Stimulated activated CD8-positive, alpha-beta memory T cell treated with anti-CD3 and anti-CD28 coated beads, Interleukin-12 subunit alpha, Interleukin-12 subunit beta, amount 100 ng/mL, for 24 hours (primary cell): ENCODE data around the gene TBL1XR1.
"Not testable (repeated sequence)": the region's sequence is repeated elsewhere in the genome, so short reads cannot be mapped to it uniquely, and the experiment has no call there.

Experiments used
- DNase-seq: peaks from one replicate; pipeline ENCODE4 v3.0.0-alpha.2; 2020; ENCODE audit errors: extremely low read depth

Gene TBL1XR1

DNA sequence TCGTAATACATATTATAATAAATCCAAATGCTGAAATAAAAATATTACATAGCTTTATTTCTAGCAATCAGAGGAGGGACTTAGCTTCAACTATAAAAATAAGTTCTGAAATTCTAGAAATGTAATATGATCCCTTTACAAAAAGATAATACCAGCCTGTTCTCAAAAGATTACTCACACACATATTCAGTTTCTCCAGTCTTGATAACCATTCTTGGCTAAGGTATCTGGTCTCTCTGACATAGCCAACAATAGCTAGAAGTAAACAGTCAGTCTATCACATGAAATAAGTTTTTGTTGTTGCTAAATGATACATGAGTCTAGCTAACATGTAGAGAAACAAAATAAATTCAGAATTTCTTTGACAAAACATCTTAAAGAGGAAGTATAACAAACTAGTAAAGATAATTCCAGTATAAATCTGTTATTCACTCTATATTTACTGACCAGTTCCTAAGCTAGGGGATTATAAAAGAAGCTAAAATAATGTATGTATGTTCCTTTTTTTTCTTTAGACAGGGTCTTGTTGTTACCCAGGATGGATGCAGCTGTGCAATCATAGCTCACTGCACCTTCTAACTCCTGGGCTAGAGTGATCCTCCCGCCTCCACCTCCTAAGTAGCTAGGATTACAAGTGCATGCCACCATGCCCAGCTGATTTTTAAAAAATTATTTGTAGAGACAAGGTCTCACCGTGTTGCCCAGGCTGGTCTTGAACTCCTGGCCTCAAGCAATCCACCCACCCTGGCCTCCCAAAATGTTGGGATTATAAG is 170.6 kb downstream of the TBL1XR1 start:
- DNase-seq, result no peak

DNA sequence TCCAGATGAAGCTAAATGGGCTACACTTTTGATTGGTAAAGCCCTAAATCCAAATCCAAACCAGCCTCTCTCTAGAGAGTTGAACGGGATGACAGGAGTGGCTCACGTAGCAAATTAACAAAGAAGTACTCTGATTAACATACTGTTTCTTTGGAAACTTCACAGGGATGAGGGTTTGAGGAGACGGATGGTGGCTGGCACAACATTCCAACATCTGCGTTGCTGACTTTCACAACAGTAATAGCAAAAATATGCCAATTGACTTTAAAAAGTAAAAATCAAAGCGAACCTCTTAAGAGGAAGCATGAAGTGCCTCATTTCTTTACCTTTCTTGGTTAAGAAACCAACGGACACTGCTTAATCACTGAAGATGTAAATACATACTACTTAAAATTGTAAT is 181.4 kb downstream of the TBL1XR1 start:
- no peak for DNase-seq

DNA sequence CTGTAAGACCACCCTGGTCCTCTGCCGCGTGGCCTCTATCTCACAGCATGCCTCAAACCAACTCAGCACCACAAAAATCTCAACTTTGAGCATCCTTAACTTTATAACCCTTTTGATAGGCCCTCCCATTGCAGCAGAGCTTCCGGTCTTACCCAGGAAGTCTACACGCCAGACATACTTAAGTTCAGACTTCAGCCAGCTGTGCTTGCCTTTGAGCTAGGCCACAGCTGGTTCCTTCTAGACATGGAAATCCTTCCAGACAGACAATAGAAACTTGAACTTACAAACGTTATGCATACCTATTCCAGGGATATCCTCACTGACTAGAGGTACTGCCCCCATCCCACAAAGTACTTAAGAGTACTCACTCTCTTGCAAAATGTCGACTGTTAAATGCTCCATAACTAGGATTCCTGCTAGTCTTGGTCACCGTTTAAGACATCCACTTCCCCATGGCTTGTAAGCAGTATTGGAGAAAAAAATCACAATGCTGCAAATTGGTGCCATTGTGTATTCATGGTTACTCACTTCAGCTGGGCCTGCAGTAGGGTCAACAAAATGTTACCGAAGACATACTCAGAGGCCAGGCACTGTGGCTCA is 183.5 kb downstream of the TBL1XR1 start:
- no peak for DNase-seq

DNA sequence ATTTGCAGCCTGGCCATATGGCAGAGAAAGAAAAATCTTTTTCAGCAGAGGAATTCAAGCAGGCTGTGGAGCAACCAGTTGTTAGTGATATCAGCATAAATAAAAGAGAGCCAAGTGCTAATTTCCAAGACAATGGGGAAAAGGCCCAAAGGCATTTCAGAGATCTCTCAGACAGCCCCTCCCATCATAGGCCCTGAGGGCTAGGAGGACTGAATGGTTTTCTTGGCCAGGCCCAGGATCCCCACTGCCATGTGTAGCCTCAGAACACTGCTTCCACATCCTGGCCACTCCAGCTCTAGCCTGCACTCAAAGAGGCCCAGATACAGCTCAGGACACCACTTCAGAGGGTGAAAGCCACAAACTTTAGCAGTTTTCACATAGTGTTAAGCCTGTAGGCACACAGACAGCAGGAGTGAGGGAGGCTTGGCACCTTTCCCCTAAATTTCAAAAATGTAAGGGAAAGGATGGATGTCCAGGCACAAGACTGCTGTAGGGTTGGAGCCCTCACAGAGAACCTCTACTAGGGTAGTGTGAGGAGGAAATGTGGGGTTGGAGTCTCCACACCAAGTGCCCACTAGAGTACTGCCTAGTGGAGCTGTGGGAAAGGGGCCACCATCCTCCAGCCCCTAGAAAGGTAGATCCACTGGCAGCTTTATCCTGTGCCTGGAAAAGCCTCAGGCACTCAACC is 191.4 kb downstream of the TBL1XR1 start:
- no peak for DNase-seq

DNA sequence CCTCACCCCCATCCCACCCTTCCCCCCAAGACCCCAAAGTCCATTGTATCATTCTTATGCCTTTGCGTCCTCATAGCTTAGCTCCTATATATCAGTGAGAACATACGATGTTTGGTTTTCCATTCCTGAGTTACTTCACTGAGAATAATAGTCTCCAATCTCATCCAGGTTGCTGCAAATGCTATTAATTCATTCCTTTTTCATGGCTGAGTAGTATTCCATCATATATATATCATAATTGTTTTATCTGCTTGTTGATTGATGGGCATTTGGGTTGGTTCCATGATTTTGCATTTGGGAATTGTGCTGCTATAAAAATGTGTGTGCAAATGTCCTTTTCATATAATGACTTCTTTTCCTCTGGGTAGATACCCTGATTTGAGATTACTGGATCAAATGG is 197.1 kb downstream of the TBL1XR1 start:
- not testable (repeated sequence) for DNase-seq

DNA sequence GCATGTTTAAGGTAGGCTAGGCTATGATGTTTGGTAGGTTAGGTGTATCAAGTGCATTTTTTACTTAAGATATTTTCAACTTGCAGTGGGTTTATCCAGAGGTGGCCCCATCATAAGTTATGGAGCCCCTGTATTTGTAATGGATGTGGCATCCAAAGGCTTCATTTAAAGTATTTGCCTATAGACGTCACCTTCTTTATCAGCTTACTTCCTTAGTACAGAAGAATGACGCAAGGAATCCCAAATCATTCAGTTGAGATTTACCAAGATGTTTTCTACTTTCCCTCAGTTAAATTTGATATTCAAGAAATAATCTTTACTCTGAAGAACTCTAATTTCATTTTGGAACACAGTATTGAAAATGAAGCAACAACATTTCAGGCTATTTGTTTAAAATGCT is 201.3 kb downstream of the TBL1XR1 start:
- no peak for DNase-seq

DNA sequence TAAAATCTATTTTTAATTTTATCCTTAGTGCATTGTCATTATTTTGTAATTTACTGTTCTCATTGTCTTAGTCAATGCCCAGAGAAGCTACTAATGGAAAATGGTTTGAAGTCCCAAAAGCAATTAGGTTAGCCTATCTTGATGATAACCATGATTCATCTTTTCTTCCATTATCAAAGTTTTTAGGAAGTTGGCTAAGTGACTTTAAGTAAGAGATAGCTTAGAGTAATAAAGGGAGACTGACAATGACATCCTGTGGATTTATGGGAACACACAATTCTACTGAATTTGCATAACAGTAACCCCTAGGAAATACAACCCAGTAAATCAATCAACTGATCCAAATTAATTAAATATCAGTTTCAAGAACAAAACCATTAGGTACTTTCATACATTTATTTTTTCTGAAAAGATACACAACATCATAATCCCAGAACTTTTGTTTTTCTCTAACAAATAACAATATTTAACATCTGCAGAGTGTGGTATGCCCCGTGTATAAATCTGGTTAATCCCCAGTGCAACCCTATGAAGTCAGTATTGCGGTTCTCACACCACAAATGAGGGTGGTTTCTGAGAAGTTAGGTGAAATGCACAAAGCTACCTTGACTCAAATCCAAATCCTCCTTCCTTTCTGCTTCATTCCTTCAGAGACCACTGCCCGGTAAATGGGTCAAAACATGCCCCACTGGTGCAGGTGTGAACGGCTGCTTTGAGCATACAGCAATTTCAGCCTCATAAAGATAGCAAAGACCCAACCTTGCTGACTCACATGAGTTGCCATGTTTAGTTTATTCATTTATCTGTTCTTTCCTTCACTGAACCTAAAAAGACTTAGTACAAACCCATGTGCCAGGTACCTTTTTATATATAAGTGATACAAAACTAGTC is 202.1 kb downstream of the TBL1XR1 start:
- no peak for DNase-seq

DNA sequence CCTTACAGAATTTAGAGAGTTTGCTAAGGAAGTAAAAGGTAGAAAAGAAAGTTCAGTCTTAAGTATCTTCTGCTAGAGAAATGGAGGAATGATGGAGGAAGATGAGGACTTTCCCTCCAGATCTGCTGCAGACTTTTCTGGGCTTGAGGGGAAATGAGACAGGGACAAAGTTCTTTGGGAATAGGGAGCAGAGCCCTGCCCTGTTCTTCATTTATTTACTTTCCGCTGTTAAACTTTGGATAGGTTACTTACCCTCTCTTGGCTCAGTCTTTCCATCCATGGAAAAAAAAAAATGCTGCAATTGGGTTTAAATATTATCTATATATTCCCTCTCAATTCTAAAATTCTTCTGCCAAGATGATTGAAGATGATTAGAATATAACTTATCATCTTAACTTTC is 202.9 kb downstream of the TBL1XR1 start:
- DNase-seq, result no peak

DNA sequence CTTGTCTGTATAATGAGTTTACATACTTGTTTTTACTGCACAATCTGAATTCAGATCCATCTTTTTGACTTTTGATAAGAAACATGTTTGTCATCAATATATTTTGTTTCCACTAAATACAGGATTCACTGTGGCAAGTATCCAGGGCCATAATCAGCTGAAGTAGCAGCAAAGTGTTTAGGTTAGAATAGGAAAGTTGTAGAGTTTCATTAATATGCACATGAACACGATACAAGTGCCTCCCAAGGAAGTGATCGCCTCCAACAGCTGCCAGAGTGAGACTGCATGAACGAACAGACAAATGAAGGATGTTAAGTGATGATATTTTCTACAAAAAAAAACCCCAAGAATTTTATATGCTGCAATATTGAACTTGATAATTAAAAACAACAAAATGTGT is 204.3 kb downstream of the TBL1XR1 start:
- DNase-seq, result no peak

DNA sequence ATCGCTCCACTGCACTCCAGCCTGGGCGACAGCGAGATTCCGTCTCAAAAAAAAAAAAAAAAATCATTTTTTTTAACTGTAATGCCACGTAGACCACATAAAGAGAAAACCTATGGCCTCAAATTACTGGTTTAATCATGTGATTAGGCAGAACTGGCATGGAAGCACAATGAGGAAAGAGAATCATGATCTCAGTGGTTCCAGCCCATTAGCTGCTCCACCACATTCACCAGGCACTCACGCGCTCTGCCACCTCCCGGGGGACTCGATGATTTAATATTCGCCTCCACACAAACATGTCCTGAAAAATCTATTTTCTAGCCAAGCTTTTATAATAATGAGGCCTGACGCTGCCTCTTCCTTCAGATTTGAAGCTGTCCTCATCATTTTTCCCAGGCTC is 204.7 kb downstream of the TBL1XR1 start:
- DNase-seq, result no peak

DNA sequence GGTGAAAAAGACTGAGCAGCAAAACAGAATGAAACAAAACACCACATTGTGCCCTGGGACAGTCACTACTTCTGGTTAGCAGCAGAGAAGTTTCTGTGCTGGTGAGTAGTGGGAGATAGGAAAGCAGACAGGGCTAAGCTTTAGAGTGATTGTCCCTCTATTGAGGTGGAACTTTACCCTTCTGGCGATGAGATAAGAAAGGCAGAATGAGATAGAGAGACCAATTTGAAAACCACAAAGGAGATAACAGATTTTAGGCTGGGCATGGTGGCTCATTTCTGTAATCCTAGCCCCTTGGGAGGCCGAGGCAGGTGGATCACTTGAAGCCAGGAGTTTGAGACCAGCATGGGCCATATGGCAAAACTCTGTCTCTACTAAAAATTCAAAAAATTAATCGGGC is 208.5 kb downstream of the TBL1XR1 start:
- DNase-seq, result no peak

DNA sequence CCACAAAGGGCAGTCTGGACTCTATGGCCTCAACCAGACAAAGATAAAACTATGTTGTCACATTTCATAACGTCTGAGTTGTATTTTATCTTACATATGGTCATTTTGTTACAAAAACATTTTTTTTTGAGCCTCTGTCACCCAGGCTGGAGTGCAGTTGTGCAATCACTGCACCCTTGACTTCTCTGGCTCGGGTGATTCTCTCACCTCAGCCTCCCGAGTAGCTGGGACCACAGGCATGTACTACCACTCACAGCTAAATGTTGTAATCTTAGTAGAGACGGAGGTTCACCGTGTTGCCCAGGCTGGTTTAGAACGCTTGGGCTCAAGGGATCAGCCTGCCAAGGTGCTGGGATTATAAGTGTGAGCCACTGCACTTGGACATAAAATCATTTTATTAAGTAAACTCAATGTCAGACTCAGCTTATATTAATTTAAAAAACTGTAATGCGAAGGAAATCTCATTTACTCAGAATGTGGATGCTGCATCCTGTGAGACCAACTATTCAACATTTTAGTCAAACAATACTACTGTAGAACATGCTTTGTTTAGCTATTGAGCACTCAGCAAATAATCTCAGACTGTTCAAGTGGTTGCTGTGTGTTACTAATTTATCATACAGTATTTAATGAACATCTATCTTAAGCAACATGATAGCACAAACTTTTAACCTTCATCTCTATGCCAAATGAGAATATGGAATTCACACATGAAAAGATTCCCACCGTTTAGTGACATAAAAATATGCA is 209.2 kb downstream of the TBL1XR1 start:
- DNase-seq, result no peak

DNA sequence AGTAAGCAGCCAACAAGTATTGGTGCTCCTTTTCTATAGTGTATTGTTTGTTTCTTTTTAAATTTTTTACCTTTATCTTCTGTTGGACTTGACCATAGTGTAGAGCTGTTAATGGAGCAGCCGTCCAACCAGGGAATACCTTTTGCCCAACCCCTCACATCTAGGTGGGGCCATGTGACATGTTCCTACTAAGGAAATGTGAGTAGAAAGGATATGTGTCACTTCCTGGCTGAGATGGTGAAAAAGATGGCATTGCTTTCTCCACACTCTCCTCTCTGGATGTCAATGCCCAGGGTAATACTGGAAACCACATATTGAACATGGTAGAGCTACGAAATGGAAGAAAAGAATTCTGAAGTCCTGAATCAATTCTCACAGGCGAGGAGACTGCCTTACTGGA is 218.8 kb downstream of the TBL1XR1 start:
- no peak for DNase-seq

DNA sequence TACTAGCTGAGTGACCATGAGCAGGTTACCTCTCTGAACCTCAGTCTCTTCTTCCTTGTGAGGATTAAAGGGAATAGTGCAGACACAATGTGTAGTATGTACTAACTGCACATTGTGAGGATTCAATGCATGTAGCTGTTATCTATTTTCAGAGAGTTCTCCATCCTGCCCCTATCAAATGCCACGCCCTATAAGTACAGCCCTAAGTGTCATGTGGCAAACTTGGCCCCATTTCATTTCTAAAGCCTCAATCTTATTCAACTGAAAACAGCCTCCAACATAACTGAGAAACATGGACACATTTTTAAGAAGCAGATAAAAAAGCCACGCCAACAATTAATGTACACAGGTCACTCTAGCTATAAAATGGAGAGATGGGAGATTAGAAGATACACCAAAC is 220.0 kb downstream of the TBL1XR1 start:
- no peak for DNase-seq

DNA sequence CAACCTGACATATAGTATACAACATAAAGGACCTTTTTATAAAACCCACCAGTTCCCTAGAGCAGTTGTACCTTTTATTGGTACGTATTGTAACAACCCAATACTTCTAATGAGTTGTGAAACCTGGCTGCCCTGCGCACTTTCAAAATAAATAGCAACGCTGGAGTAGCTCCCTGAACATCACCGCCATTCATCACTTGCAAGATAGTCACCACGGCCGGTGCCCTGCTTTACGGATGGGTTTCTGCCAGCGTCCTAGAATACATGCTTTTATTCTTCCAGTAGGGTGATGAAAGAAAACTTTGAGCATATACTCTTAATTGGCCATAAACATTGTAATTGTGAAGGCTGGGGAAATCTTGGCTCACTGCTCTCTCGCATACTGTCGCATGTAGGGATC is 220.7 kb downstream of the TBL1XR1 start:
- no peak for DNase-seq

DNA sequence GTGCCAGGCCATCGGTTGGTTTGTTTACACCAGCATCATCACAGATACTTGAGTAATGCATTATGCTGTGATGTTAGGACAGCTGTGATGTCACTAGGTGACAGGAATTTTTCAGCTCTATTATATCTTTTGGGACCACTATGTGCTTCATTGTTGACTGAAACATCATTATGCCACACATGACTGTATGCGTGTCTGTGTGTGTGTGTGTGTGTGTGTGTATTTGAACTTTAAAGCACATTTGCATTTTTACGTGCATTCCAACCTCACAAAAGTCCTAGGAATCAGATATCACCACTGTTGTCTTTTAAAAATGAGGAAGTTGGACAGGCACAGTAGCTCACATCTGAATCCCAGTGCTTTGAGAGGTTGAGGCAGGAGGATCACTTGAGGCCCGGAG is 223.0 kb downstream of the TBL1XR1 start:
- no peak for DNase-seq

DNA sequence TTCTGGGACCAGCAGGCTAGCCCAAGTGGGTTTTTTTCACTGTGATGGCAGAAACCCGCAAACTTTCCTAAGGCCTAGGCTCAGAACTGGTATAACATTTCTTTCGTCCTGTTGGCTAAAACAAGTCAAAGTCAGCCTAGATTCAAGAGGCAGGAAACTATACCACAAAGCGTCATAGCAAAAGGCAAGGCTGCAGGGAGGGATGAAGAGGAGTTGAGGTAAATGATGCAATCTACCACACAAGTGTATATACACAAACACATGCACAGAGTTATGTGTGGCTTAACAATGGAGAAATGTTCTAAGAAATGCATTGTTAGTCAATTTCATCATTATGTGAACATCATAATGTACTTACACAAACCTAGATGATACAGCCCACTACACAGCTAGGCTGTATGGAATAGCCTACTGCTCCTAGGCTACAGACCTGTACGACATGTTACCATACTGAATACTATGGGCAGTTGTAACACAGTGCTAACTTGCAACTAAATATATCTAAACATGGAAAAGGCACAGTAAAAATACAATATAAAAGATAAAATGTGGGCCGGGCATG is 225.6 kb downstream of the TBL1XR1 start:
- DNase-seq, result no peak

DNA sequence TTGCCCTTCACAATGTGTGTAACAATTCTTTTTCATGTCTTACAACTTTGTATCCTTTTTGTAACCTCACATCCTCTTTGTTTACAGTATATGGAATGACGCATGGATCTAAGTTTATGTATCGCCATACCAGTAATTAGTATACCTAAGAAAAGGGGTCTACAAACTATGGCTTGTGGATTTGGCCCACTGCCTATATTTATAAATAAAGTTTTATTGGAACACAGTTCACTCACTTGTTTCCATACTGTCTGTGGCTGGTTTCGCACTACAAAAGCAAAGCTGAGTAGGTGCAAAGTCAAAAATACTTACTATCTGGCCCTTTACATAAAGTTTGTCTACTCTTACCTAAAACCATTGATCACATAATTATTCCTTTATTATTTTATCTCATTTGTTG is 226.5 kb downstream of the TBL1XR1 start:
- no peak for DNase-seq

DNA sequence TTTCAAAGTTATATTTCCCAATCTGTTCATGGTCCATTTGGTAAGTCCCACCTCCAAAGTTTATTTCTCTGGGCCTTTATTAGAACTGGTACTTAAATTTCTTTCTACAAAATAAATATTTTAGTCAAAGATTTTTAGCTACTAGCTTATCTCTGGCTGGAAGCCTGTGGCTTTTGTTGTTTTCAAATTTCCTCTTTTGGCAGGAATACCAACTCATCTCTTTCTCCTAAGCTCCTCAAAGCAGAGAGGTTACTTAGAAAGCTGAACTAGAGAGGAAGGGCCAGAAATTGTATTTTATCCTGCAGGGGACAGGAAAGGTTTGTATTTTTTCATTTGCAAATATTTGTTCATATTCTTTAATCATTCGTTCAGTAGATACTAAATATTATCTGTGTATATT is 227.8 kb downstream of the TBL1XR1 start:
- DNase-seq, result no peak
